PC-9 (cell line): Measurements from ENCODE around the gene FGD2. TPM values are rescaled to one million over a fixed set of nuclear protein-coding genes. Genes with fewer than 3 reads are reported as not detected.

Experiments
- BruUV-seq: library from RNA; stranded (reverse); fragments of 400-500 nt; replicated peaks from 2 replicates; lab custom pipeline; 2021; lab: Mats Ljungman, UMichigan
- CTCF ChIA-PET: fragments of 300-600 bp; sonication (Branson Sonifier 250); formaldehyde crosslinking; loops from one replicate; lab custom pipeline; 2022; ENCODE audit warnings: antibody characterized with exemption; lab: Charles Lee
- POLR2A ChIA-PET: fragments of 300-600 bp; sonication (Branson Sonifier 250); formaldehyde crosslinking; loops from one replicate; lab custom pipeline; 2022; ENCODE audit warnings: antibody characterized with exemption; ENCODE audit not compliant: unreplicated experiment; lab: Charles Lee
- DNase-seq, 2 experiments: peaks; one replicate each; pipeline versions ENCODE4 v3.0.0 to v3.0.0-alpha.2; 2015 to 2022; ENCODE audit warnings: mixed read lengths in 1 of 2
- H2AFZ ChIP-seq: fragments of 200-600 bp; sonication (generic); 2 replicates; pipeline ENCODE4 v1.8.1; 2017; ENCODE audit warnings: antibody characterized with exemption
- H3F3A ChIP-seq: fragments of 200-600 bp; sonication (generic); 2 replicates; pipeline ENCODE4 v1.8.1; 2017; ENCODE audit warnings: antibody characterized with exemption, mild to moderate bottlenecking, low read depth; ENCODE audit not compliant: insufficient read depth
- H3K27ac ChIP-seq: fragments of 200-600 bp; sonication (generic); 2 replicates; pipeline ENCODE4 v1.6.1; 2016; ENCODE audit warnings: mixed run types
- H3K27me3 ChIP-seq: fragments of 200-600 bp; sonication (generic); 2 replicates; pipeline ENCODE4 v1.6.1; 2016; ENCODE audit warnings: low read depth, mixed run types; ENCODE audit not compliant: insufficient read depth
- H3K36me3 ChIP-seq: fragments of 200-600 bp; sonication (generic); 2 replicates; pipeline ENCODE4 v1.6.1; 2016; ENCODE audit warnings: low read depth, mixed run types
- H3K4me1 ChIP-seq: fragments of 200-600 bp; sonication (generic); replicated peaks from 2 replicates; pipeline ENCODE4 v1.6.1; 2016; ENCODE audit warnings: mixed run types; ENCODE audit not compliant: insufficient read depth
- H3K4me2 ChIP-seq: fragments of 200-600 bp; sonication (generic); 2 replicates; pipeline ENCODE4 v1.6.1; 2017; ENCODE audit warnings: mixed run types
- H3K4me3 ChIP-seq: fragments of 200-600 bp; sonication (generic); 2 replicates; pipeline ENCODE4 v1.6.1; 2016; ENCODE audit warnings: mixed run types
- H3K79me2 ChIP-seq: fragments of 200-600 bp; sonication (generic); 2 replicates; pipeline ENCODE4 v1.6.1; 2017; ENCODE audit warnings: low read depth, mixed run types
- H3K9me2 ChIP-seq: fragments of 200-600 bp; sonication (generic); 2 replicates; pipeline ENCODE4 v1.8.1; 2017; ENCODE audit warnings: mild to moderate bottlenecking; ENCODE audit not compliant: insufficient read depth
- H3K9me3 ChIP-seq: fragments of 200-600 bp; sonication (generic); 2 replicates; pipeline ENCODE4 v1.8.1; 2016; ENCODE audit warnings: low read depth; ENCODE audit not compliant: insufficient read depth
- H4K20me1 ChIP-seq: fragments of 200-600 bp; sonication (generic); 2 replicates; pipeline ENCODE4 v1.8.1; 2017; ENCODE audit not compliant: insufficient read depth
- EZH2 ChIP-seq: fragments of 200-600 bp; sonication (generic); IDR thresholded peaks from 2 replicates; pipeline ENCODE4 v1.8.0; 2017; ENCODE audit warnings: antibody characterized with exemption, low read depth
- intact Hi-C: fragments of 100-400 bp; cut with micrococcal nuclease; formaldehyde crosslinking; loops from one replicate; pipeline ENCODE4 v1.10.0; 2022; ENCODE audit not compliant: unreplicated experiment
- total RNA-seq: library from RNA; stranded (reverse); gene quantifications from 2 replicates; pipeline ENCODE4 v1.2.3, GENCODE V29; 2021
- TF ChIP-seq, protein P1 (sequence below): fragments of 200-600 bp; sonication (generic); conservative IDR thresholded peaks from 2 replicates; pipeline ENCODE4 v1.6.1; 2017; ENCODE audit warnings: mixed run types, antibody characterized with exemption, mild to moderate bottlenecking, moderate library complexity

Gene FGD2
- total RNA-seq, 1 experiment from 2014 or later = 0.50 TPM

DNA sequence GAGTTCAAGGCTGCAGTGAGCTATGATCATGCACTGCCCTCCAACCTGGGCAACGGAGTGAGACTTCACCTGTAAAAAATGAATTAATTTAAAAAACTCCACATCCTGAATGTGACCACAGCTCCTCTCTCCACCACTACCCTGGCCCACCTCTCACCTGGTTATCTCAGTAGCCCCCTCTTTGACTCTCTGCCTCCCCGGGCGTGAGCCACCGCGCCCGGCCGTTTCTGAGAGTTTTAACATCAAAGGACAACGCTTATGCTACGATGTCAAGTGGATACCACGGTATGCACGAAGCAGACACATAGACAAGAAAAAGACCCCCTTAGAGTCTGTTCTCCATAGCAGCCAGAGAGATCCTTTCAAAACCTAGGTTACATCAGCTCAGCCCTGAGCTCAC, 48.7 kb downstream of the FGD2 start:
- TF ChIP-seq, protein P1, sequence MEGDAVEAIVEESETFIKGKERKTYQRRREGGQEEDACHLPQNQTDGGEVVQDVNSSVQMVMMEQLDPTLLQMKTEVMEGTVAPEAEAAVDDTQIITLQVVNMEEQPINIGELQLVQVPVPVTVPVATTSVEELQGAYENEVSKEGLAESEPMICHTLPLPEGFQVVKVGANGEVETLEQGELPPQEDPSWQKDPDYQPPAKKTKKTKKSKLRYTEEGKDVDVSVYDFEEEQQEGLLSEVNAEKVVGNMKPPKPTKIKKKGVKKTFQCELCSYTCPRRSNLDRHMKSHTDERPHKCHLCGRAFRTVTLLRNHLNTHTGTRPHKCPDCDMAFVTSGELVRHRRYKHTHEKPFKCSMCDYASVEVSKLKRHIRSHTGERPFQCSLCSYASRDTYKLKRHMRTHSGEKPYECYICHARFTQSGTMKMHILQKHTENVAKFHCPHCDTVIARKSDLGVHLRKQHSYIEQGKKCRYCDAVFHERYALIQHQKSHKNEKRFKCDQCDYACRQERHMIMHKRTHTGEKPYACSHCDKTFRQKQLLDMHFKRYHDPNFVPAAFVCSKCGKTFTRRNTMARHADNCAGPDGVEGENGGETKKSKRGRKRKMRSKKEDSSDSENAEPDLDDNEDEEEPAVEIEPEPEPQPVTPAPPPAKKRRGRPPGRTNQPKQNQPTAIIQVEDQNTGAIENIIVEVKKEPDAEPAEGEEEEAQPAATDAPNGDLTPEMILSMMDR = no peak
- TF ChIP-seq EZH2 = no peak
- DNase-seq = no peak
- Histone ChIP-seq H3K9me3 (no peaks in the 10 kb centered on the region), H3K4me3 (no peak overlapping the region), H4K20me1 (no peaks in the 10 kb centered on the region), H3K27me3 (no peaks in the 10 kb centered on the region), H2AFZ (no peak overlapping the region), H3K27ac (peak overlapping the region; percentile 100), H3K4me1 (peaks cover 68% of the 10 kb centered on the region), H3K9me2 (no peaks in the 10 kb centered on the region), H3K79me2 (0 out of 2 replicates have a peak, but pooled peaks cover 6% of the 10 kb centered on the region), H3F3A (peaks cover 41% of the 10 kb centered on the region), H3K36me3 (no peaks in the 10 kb centered on the region), H3K4me2 (no peak overlapping the region)
- ChIA-PET CTCF (no interaction called here), POLR2A (interaction anchor here (0.6 to 0.7 kb wide), 2 partner anchors 25 to 77 kb away, joined by 4 to 9 read pairs; no protein-coding TSS in a partner anchor)
- intact Hi-C loops = no loop called here
- BruUV-seq = no TSS peak

DNA sequence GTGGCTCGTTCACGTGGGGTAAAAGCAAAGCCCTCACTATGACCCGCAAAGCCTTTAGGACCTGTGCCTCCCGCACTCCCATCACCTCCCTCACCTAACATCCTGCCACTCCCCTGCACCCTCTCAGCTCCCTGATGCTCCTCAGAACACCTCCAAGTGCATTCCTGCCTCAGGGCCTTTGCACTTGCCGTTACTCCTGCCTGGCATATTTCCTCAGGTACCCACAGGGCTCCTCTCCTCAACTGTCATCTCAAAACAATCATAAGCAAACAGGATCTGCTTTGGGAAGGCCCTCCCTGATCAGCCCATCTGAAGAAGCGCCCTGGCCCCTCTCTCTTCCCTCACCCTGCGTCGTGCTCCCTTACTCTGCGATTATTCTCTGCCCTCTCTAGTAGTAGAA, 49.1 kb downstream of the FGD2 start:
- POLR2A ChIA-PET = interaction anchor here (0.6 to 0.7 kb wide), 2 partner anchors 77 to 84 kb away, joined by 3 to 9 read pairs; no protein-coding TSS in a partner anchor
- Histone ChIP-seq H3K4me1 (peaks cover 71% of the 10 kb centered on the region), H3K27me3 (no peaks in the 10 kb centered on the region), H3K4me2 (peak overlapping the region; percentile 88), H2AFZ (no peak overlapping the region), H3K9me3 (no peaks in the 10 kb centered on the region), H4K20me1 (no peaks in the 10 kb centered on the region), H3K9me2 (no peaks in the 10 kb centered on the region), H3K36me3 (no peaks in the 10 kb centered on the region), H3K27ac (peak overlapping the region; percentile 100), H3F3A (peaks cover 44% of the 10 kb centered on the region), H3K79me2 (0 out of 2 replicates have a peak, but pooled peaks cover 6% of the 10 kb centered on the region), H3K4me3 (no peak overlapping the region)
- TF ChIP-seq, protein P1 = no peak
- TF ChIP-seq EZH2 = no peak
- CTCF ChIA-PET = no interaction called here
- no peak for DNase-seq
- no TSS peak for BruUV-seq
- intact Hi-C loops = no loop called here

DNA sequence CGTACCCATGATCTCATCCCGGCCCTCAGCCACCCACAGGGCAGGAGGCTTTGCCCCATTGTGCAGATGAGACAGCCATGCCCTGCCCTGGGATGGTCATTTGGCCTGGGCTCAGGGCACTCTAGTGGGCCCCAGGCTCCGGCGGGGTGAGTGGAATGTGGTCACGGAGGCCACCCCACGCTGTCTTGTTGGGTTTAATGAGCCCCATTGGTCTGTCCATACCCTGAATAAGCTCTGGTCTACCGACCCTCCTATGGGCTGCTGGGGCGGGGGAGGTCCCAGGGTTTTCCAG, 50.6 kb downstream of the FGD2 start:
- no peak overlapping the region for H2AFZ ChIP-seq
- no peaks in the 10 kb centered on the region for H3K36me3 ChIP-seq
- peak overlapping the region; percentile 100 for H3K27ac ChIP-seq
- H3K9me2 ChIP-seq = no peaks in the 10 kb centered on the region
- H4K20me1 ChIP-seq = no peaks in the 10 kb centered on the region
- BruUV-seq = no TSS peak
- H3K4me1 ChIP-seq = peaks cover 86% of the 10 kb centered on the region
- POLR2A ChIA-PET = interaction anchor here (0.5 to 2.7 kb wide), 7 partner anchors 27 to 574 kb away, joined by 3 to 20 read pairs (median 10); no protein-coding TSS in a partner anchor
- intact Hi-C loops = loop anchor here (1.0 kb wide), 7 partner anchors 15 to 116 kb away; no protein-coding TSS in a partner anchor
- CTCF ChIA-PET = interaction anchor here (0.7 to 2.2 kb wide), 5 partner anchors 27 to 290 kb away, joined by 3 to 6 read pairs (median 4); no protein-coding TSS in a partner anchor
- TF ChIP-seq, protein P1 = no peak
- no peak for TF ChIP-seq EZH2
- 0 out of 2 replicates have a peak, but pooled peaks cover 6% of the 10 kb centered on the region for H3K79me2 ChIP-seq
- no peaks in the 10 kb centered on the region for H3K27me3 ChIP-seq
- H3F3A ChIP-seq = peaks cover 59% of the 10 kb centered on the region
- DNase-seq = no peak
- no peaks in the 10 kb centered on the region for H3K9me3 ChIP-seq
- H3K4me3 ChIP-seq = peak overlapping the region; percentile 48; the same call in 1 of the 2 replicates
- H3K4me2 ChIP-seq = peak overlapping the region; percentile 88
